ENCODE measurements around the gene IRX4.
"Not testable (repeated sequence)": the region's sequence is repeated elsewhere in the genome, so short reads cannot be mapped to it uniquely, and the experiment has no call there.

Gene IRX4

DNA sequence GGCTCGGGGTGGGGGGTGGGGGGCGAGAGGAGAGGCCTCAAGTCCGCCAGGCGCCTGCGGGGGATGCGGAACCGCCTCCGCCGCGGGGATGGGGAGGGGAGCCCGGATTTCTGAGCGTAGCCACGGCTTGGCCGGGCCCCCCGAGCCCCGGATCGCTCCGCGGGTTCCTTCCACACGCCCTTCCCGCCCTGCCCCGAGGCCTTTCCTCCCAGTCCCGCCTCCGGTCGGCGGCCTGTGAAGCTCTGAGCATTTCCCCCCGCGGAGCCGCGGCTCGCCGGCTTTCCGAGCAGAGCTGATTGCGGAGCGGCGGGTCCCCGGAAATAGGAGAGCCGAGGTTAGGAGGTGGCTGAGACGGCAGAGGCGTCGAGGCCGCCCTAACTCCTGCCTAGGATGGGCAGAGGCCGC, 6.1 kb downstream of the IRX4 start:
- no peak for DNase-seq

- no peak for DNase-seq
Measured at GRCh38 chr5:1875843-1876659, 6.7 kb downstream of the IRX4 start.

DNA sequence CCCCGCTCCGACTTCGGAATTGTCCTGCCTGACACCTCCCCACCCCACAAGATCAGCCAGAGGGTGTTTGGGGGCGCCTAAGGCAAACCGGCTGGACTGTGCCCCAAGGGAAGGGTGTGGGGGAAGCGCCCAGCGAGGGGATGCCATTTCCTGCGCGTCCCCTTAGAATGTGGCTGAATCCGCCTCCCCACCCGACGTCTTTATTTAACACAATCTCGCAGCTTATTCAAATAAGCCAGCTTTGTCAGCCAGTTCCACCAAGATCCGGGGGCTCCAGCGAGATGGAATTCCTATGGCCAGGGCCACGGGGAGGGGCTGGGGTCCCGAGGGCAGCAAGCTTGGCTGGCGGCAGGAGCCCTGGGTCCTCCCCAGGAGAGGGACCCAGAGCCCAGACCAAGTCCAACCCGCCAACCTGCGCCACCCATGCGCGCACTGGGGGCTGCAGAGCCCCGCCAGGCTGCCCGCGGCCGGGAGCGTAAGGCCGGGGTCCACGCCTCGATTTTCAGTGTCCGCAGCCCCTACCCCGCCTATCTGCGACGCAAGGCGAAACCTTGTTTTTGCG, 7.4 kb downstream of the IRX4 start:
- DNase-seq, result no peak

DNA sequence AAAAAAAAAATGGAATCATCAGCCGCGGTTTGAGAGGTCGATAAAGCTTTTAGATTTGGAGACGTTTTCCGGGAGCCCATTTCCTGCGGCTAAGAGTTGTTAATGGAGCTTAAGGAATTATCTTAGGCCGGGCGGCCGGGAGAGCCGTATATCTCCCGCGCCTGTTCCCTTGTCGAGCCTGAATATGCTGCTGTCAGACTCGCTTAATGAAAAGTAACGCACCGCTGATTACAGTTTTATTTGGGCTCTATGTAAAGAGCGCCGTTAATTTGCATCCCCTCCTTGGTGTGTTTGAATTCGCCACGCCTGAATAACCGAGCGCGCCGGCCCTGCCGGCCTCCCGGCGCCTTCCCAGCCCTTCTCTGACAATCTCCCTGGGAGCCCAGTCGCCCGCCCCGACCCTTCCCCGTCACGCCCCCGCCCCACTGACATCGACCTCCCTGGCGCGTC, 7.9 kb downstream of the IRX4 start:
- DNase-seq, result no peak

- DNase-seq, result no peak
Measured at GRCh38 chr5:1874348-1874747, 8.4 kb downstream of the IRX4 start.

DNA sequence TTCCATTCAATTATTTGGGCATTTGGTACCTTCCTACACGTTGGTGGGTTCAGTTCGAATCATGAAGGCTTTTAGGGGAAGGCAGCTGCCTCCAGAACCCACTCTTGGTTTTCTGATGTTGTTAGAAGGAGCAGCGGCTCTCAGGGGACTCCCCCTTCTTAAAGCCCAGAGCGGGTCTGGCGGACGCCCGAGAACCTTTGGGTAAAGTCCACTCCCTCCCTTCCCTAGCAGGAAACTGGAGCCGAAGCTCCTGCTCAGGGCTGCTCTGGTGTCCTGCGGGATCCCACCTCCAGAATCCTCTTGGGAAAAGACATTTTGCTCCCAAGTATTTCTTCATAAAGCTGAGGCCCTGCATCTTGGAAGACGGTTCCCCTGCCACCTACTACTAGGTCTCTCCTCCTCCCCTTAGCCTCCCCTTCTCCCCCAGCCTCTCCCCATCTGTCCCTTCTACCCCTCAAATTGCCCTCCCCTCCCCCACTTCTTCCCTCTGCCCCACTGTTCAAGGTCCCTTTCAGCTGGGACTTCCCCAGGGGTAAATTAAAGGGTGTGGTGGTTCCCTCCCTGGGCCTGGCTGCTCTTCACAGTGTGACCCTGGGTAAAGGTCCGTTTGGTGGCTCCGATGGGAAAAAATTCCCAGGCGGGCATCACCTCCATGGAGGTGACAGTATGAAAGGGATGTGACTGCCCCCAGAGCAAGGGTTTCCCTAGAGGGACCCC, 9.3 kb downstream of the IRX4 start:
- no peak for DNase-seq

DNA sequence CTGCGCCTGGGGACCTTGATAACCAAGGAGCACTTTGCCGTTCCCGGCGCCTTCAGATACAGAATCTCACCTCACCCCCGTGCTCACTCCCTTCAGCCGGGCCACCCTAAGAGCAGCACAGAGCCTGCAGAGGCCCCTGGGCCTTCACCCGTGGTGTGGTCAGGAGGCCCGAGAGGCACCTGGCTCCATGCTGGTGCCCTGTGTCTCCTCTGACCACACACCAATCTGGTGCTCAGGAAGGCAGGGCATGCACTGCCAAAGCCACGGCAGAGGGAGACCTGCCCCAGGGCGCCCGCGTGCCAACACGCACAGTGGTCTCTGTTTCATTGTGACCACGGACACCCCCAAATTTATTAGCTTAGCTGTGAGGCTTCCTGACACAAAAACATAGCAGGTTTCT, 11.3 kb downstream of the IRX4 start:
- no peak for DNase-seq

GRCh38 chr5:1870435-1871272, 12.1 kb downstream of the IRX4 start:
- DNase-seq, result not testable (repeated sequence)

DNA sequence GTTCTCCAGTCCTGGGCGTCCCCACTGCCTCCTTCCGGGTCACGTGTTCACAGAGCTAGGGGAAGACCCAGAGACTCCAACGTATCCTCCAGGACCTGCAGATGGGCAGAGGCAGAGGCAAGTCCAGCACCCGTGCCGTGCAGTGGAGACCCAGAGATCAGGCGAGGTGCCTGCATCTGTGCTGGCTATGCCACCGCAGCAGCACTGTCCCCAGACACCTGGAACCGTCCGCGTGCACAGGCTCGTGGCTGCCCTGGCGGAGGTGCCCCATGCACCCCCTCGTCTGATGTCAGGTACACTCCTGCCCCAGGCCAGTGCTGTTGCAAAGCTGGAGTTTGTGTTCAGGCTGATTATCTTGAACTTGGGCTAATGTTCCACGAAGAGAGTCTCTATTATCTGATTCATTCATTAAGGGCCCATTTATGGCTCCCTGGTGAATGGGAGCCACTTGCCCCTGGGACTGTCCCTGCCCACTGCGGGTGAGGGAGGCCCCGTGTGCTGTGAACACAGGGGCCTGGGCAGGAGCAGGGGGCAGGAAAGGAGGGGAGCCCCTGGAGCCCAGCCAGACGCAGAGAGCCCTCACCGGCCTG, 13.7 kb downstream of the IRX4 start:
- no peak for DNase-seq

- DNase-seq, result no peak
Measured at GRCh38 chr5:1867815-1868143, 14.9 kb downstream of the IRX4 start.

- DNase-seq, result no peak
Measured at GRCh38 chr5:1867114-1867814, 15.5 kb downstream of the IRX4 start.

GRCh38 chr5:1865948-1866347, 16.8 kb downstream of the IRX4 start:
- DNase-seq, result no peak

DNA sequence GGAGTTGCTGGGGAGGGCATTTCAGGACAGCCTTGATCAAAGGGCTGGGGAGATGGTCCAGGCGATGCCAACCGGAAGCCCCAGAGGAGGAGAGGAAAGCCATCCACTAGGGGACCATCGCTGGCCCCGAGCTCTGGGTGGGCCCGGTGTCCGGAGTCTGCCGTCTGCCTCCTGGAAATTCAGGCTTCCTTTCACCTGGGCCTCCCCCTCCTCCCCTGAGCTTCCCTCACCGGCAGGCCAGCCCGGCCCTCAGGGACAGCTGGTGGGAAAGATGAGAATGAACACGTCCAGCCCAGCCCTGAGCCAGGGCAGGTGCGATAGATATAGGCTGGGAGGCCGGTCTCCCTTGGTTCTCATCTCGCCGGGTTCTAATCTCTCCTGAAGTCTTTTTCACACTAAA, 17.2 kb downstream of the IRX4 start:
- DNase-seq, result no peak

DNA sequence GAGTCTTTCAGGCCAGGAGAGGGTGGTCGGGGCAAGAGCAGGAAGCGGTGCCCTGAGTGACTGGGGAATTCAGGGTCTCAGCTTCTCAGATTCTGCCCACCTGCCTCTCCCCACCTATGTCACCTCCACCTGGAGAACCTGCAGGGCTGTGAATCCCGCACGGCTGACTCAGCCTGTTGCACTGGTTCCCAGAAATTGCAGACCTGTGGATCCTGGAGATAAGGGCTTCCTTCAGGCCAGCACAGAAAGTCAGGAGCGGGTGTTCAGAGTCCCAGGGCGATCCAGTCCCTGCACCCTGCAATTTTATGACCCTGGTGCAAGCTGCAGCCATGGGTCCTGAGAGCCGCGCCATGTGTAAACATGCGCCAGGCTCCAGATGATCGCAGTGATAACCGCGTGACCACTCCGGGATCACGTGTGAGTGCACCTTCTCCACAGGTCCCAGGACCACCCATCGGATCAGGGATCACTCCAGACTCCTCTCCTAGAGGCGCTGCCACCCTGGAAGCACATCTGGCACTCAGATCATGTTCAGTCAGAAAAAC, 17.8 kb downstream of the IRX4 start:
- DNase-seq, result no peak

DNA sequence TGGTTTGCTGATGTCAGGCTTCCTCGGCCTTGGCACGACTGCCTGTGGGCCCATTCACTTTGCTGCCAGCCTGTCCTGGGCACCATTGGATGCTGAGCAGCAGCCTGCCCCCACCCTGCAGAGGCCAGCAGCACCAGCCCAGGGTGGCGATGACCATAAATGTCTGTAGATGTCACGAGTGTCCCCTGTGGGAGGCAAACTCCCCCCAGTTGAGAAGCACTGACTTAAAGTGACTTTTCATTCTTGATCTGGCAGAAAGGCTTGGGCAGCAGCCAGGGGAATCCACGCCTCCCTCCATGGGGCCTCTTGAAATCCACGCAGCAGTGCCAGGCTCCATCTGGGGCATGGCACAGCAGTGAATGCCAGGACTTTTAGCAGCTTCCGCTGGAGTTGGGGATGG, 21.8 kb downstream of the IRX4 start:
- DNase-seq, result no peak

- no peak for DNase-seq
Measured at GRCh38 chr5:1860021-1860610, 22.6 kb downstream of the IRX4 start.

- no peak for DNase-seq
Measured at GRCh38 chr5:1859099-1859498, 23.6 kb downstream of the IRX4 start.

GRCh38 chr5:1858436-1858835, 24.3 kb downstream of the IRX4 start:
- no peak for DNase-seq

DNA sequence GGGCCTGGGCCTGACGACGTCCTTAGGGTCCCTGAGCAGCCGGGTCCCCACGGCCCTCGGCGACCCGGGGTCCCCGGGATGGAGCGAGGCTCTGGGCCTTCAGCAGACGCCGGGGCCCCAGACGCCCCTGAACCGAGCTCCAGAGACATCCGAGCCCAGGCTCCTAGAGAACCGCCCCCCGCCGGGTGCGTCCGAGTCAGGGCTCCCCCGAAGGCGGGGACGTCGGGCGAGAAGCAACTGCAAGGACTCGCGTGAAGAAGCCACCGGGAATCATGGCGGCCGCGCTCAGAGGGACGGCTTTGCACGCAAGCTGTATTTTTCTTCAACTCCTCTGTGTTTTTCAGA, 25.5 kb downstream of the IRX4 start:
- no peak for DNase-seq

DNA sequence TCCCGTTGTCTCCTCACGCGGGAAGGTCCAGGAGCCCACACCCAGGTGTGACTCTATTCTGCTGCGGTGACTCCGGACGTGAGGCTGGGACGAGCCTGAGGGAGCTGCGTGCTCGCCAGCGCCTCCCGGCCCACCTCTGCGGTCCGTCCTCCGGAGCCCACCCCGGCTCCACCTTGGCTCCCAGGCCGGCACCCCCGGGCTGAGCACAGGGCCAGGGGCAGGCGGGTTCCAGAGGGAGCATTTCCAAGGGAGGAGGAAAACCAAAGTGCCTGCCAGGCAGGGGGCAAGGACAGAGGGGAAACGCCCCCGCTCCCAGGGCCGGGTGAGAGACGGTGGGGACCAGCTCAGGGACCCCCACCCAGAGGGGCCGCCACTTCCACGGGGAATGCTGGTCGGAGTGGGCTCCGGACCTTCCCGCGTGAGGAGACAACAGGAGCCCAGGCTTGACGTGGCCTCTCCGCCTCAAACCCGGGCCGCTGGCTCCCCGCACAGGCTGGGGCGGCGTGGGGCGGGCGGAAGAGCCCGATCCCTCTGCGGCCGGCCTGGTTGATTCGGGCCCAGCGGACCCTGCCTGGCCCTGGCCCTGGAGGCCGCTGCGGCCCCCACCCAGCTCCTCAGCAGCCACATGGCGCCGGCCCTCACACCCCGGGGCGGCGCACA, 26.0 kb downstream of the IRX4 start:
- DNase-seq, result no peak

- no peak for DNase-seq
Measured at GRCh38 chr5:1855596-1855995, 27.1 kb downstream of the IRX4 start.

Measured in activated naive CD4-positive, alpha-beta T cell treated with anti-CD3 and anti-CD28 coated beads, Interleukin-2, amount 50 U/mL, for 16 hours (primary cell).